Measurements from ENCODE around the gene EFNA2.

DNA sequence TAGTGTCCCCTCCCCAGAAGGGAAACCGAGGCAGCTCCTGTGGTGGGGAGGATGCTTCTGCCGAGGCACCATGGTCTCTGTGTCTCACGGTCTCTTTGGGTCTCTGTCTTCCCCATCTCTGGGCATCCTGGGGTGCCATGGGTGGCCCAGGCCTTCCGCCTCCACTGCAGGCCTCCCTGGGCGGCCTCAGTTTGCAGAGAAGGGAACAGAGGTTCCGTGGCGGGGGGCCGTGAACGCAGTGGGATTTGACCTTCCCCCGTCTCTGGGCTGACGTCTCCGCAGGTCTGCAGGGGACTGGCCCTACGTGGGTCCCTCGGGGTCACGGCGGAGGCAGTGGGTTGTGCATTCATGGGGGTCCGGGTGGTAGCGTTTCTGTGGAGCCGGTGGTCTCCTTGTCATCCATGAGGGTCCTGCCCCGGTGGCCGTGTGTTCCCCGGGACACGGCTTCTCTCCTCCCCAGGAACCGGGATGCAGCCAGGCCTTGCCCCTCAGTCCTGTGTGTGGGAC is 4.6 kb downstream of the EFNA2 start:
- TF ChIP-seq, protein P1, sequence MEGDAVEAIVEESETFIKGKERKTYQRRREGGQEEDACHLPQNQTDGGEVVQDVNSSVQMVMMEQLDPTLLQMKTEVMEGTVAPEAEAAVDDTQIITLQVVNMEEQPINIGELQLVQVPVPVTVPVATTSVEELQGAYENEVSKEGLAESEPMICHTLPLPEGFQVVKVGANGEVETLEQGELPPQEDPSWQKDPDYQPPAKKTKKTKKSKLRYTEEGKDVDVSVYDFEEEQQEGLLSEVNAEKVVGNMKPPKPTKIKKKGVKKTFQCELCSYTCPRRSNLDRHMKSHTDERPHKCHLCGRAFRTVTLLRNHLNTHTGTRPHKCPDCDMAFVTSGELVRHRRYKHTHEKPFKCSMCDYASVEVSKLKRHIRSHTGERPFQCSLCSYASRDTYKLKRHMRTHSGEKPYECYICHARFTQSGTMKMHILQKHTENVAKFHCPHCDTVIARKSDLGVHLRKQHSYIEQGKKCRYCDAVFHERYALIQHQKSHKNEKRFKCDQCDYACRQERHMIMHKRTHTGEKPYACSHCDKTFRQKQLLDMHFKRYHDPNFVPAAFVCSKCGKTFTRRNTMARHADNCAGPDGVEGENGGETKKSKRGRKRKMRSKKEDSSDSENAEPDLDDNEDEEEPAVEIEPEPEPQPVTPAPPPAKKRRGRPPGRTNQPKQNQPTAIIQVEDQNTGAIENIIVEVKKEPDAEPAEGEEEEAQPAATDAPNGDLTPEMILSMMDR (IDR thresholded peaks at IDR 0.05; ENCODE audit: low read depth, low read length, poor library complexity, severe bottlenecking): no peak
- TF ChIP-seq EZH2phosphoT487 (IDR thresholded peaks at IDR 0.05; ENCODE audit: borderline replicate concordance, low read length): no peak

Measured in DOHH2 (cell line).